HG03066 (cell line): Measurements from ENCODE around the gene ANO1.

Source experiments
- ATAC-seq: cut with Tn5 transposase; IDR thresholded peaks from one replicate; pipeline ENCODE4 v1.9.1; 2021; ENCODE audit warnings: low read depth; ENCODE audit not compliant: unreplicated experiment

Gene ANO1

DNA sequence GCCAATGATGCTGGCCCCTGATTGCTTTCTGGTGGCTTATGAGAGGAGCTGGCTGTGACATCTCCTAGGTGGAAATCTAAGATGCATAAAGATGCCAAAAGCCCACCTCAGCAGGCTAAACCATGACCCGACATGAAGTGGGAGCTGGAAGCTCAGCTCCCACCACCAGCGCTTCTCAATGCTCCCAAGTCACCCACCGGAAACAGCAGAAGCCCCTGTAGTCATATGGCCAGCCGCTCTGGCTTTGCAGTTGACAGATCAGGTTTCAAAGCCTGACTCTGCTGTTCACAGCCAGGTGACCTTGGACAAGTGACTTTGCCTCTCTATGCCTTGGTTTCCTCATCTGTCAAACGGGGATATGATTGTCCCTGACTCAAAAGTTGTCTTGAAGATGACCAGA is 29.1 kb upstream of the ANO1 start:
- no peak for ATAC-seq

DNA sequence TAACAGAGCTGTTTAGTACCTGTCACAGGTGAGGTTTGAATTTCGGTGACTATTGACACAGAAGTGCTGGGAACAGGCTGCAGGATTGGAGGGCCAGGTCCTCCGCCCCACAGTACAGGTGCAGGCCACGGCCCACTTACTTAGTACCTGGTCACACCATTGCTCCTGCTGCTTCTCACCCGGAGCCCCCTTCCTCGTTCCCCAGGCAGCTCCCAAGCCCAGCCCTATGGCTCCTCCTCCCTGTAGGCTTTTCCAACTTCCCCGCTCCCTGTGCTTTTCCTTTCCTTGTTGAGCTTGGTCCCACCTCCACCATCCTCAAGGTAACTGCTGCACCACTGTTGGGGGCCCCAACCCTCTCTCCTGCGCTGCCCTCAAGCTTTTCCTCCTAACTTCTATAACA is 27.9 kb upstream of the ANO1 start:
- no peak for ATAC-seq

DNA sequence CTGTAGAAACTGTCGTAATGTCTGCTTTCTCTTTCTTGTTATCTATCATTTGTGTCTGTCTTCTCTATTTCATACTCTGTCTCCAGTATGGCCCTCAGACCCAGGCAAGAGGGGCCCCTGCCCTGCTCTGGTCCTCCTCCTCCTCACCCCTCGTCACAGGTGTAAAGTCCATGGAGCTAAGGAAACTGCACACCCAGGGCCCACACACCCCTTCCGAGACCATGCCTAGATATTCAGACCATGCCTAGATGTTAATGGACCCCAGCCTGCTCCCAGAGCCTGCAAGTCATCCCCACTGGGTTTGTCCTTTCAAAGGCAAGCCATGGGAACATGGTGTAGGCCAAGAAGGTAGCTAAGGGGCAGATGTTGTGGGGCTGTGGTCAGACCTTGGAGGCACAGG is 24.1 kb upstream of the ANO1 start:
- ATAC-seq = no peak

DNA sequence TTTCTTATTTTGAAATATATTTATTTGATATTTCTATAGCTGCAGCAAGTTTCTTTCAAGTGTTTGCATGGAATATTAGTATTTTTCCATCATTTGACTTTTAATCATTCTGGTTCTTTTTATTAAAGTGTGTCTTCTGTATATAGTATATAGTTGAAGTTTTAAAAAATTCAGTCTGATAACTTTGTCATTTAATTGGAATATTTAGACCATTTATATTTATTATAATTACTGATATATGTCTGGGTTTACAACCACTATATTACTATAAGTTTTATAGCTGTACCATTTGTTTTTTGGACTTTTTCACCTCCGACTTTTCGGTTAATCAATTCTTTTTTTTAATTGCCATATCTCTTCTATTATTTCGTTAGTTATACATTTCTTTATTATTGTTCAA is 22.7 kb upstream of the ANO1 start:
- no peak for ATAC-seq

GRCh38 chr11:70057080-70057479 is 21.0 kb upstream of the ANO1 start:
- no peak for ATAC-seq

DNA sequence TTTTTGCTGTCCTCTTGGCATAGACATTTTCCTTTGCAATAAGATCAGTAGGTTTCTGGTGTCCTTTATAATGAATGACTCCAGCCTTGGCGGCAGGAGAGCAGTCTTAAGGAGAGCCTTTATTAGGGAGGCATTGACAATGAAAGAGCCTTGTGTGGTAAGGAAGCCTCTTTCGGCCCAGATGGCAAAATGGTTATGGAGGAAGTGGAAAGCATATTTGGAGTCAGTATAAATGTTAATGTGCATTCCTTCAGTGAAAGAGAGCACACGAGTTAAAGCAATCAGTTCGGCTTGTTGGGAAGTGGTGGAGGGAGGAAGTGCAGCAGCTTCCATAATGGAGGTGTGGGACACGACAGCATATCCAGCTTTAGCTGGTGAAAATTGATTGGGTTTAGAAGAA is 18.1 kb upstream of the ANO1 start:
- ATAC-seq = no peak

- ATAC-seq = no peak
Observed at GRCh38 chr11:70060611-70061293, 17.4 kb upstream of the ANO1 start.

- ATAC-seq = no peak
Observed at GRCh38 chr11:70061734-70062133, 16.4 kb upstream of the ANO1 start.

GRCh38 chr11:70063121-70063520 is 15.0 kb upstream of the ANO1 start:
- ATAC-seq = no peak

DNA sequence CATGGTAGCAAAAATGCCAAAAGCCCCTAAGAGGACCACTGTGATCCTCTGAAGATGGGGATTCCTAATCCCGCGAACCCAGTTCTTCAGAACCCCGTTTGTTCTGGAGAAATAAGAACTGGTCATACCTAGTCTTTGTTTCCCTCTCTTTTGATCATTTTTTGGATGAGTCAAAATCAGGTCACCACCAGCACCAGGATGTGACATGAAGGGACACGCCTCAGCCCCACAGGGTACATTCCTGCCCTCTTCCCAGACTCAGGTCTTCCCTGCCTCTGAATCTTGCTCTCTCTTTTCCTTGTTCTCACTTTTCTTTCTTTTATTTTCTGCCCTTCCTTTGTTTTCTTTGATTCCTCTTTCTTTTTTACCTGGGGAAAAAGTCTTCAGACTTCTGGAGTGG is 14.6 kb upstream of the ANO1 start:
- ATAC-seq = no peak

- no peak for ATAC-seq
Observed at GRCh38 chr11:70064008-70064725, 13.9 kb upstream of the ANO1 start.

- no peak for ATAC-seq
Observed at GRCh38 chr11:70064726-70065317, 13.3 kb upstream of the ANO1 start.

- no peak for ATAC-seq
Observed at GRCh38 chr11:70065318-70066135, 12.6 kb upstream of the ANO1 start.

GRCh38 chr11:70066136-70066520 is 12.0 kb upstream of the ANO1 start:
- ATAC-seq = no peak

- no peak for ATAC-seq
Observed at GRCh38 chr11:70066628-70067027, 11.5 kb upstream of the ANO1 start.

DNA sequence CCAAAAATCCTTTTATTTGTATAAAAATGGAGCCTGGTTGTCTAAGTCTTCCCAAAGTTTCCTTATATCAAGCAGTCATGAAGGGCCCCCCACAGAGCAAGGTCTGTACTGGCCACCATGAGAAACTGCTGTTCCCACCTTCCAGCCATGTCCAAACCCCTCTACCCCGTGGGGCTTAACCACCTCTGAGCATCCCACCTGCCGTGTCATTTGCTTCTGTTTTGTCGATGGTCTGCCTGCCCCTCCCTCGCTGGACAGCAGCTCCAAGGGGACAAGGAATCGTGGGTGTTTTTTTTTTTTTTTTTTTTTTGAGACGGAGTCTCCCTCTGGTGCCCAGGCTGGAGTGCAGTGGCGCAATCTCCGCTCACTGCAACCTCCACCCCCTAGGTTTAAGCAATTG is 11.1 kb upstream of the ANO1 start:
- no peak for ATAC-seq

- no peak for ATAC-seq
Observed at GRCh38 chr11:70067591-70068341, 10.4 kb upstream of the ANO1 start.

GRCh38 chr11:70068345-70068744 is 9.8 kb upstream of the ANO1 start:
- ATAC-seq = no peak

DNA sequence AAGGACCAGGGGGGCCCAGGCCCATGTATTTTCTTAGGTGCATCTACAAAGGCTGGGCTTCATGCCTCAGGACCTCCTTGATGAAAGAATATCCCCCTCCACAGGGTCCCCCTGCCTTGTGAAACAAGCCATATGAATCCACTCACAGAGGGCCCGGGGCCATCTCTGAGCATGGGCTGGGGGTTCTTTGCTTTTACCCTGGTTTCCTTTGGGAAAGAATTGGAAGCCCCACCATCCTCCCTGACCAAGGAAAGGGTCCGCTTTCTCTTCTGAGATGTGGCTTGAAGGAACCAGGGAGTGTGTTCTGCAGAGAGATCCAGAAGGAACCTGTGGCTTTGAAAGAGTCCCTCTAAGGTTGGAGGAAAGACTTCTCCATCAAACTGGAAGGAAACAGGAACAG is 9.2 kb upstream of the ANO1 start:
- ATAC-seq = no peak

- ATAC-seq = no peak
Observed at GRCh38 chr11:70070706-70071105, 7.4 kb upstream of the ANO1 start.

DNA sequence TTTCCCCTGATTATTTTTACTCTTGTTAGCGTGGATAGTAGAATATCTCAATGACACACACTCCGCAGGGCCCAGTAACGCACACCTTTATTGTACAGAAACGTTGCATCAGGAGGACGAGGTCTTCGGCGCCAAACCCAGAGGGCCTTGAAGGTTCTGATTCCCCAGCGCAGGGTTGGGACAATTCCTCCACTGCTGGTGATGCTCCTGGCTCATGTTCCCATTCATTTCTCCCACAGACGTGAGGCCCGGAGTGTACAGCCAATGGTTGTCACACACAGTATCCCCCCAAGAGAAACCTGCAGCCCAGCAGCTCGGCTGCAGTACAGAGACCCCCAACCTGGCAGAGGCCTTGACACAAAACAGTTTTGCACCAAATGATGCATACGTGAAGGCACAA is 6.1 kb upstream of the ANO1 start:
- ATAC-seq = no peak
